ENCODE results near the gene FKBP6. TPM values are rescaled to one million over a fixed set of nuclear protein-coding genes. Genes with fewer than 3 reads are reported as not detected.
"Not testable (repeated sequence)": the region's sequence is repeated elsewhere in the genome, so short reads cannot be mapped to it uniquely, and the experiment has no call there.

Gene FKBP6
- total RNA-seq, 1 donor from 2014 or later: not detected

GRCh38 chr7:73314271-73314670, 13.7 kb upstream of the FKBP6 start:
- Histone ChIP-seq H3K27me3 (no peaks in the 10 kb centered on the region), H3K9me3 (no peaks in the 10 kb centered on the region), H3K4me1 (peaks cover 0 to under 1% of the 10 kb centered on the region in 2 donors), H3K36me3 (no peaks in the 10 kb centered on the region), H3K4me3 (no peak overlapping the region), H3K27ac (no peak overlapping the region)
- no peak for TF ChIP-seq CTCF (IDR thresholded peaks at IDR 0.05)
- DNase-seq (ENCODE audit: low spot score in 2 of 2): no peak
- intact Hi-C loops (cut with DNase I): no loop called here

GRCh38 chr7:73316521-73316920, 11.4 kb upstream of the FKBP6 start:
- no peak for DNase-seq (ENCODE audit: low spot score in 2 of 2)
- Histone ChIP-seq H3K27me3 (no peaks in the 10 kb centered on the region), H3K4me1 (no peaks in the 10 kb centered on the region), H3K4me3 (no peak overlapping the region), H3K27ac (no peak overlapping the region), H3K9me3 (no peaks in the 10 kb centered on the region), H3K36me3 (no peaks in the 10 kb centered on the region)
- TF ChIP-seq CTCF (IDR thresholded peaks at IDR 0.05): no peak
- intact Hi-C loops (cut with DNase I): no loop called here

GRCh38 chr7:73318656-73319204, 9.2 kb upstream of the FKBP6 start:
- H3K4me1 ChIP-seq; H3K36me3 ChIP-seq; H3K27ac ChIP-seq; H3K27me3 ChIP-seq; H3K4me3 ChIP-seq; DNase-seq (ENCODE audit: low spot score in 2 of 2); H3K9me3 ChIP-seq; intact Hi-C loops (cut with DNase I): not testable (repeated sequence)

GRCh38 chr7:73319541-73319940, 8.4 kb upstream of the FKBP6 start:
- H3K36me3 ChIP-seq; H3K27me3 ChIP-seq; H3K4me3 ChIP-seq; H3K27ac ChIP-seq; DNase-seq (ENCODE audit: low spot score in 2 of 2); H3K4me1 ChIP-seq; intact Hi-C loops (cut with DNase I); H3K9me3 ChIP-seq: not testable (repeated sequence)

GRCh38 chr7:73320009-73320408, 8.0 kb upstream of the FKBP6 start:
- H3K9me3 ChIP-seq; H3K36me3 ChIP-seq; H3K4me3 ChIP-seq; H3K4me1 ChIP-seq; intact Hi-C loops (cut with DNase I); DNase-seq (ENCODE audit: low spot score in 2 of 2); H3K27me3 ChIP-seq; H3K27ac ChIP-seq: not testable (repeated sequence)

GRCh38 chr7:73323434-73324080, 4.4 kb upstream of the FKBP6 start:
- DNase-seq (ENCODE audit: low spot score in 2 of 2); H3K36me3 ChIP-seq; H3K9me3 ChIP-seq; intact Hi-C loops (cut with DNase I); H3K27me3 ChIP-seq; H3K4me1 ChIP-seq; H3K27ac ChIP-seq: not testable (repeated sequence)
- peak overlapping the region in 1 of 2 donors; percentile 6 for H3K4me3 ChIP-seq

- H3K27ac ChIP-seq; H3K36me3 ChIP-seq; DNase-seq (ENCODE audit: low spot score in 2 of 2); intact Hi-C loops (cut with DNase I); H3K4me1 ChIP-seq; H3K9me3 ChIP-seq; H3K27me3 ChIP-seq: not testable (repeated sequence)
- H3K4me3 ChIP-seq: peak overlapping the region; percentile 6 to 22
- TF ChIP-seq CTCF (IDR thresholded peaks at IDR 0.05): peak in 1 of 3 experiments; percentile 33
Measured at GRCh38 chr7:73324081-73324845, 3.7 kb upstream of the FKBP6 start.

GRCh38 chr7:73325424-73325823, 2.5 kb upstream of the FKBP6 start:
- H3K27me3 ChIP-seq; H3K27ac ChIP-seq; intact Hi-C loops (cut with DNase I); H3K9me3 ChIP-seq; H3K36me3 ChIP-seq; H3K4me1 ChIP-seq; DNase-seq (ENCODE audit: low spot score in 2 of 2); H3K4me3 ChIP-seq: not testable (repeated sequence)

GRCh38 chr7:73327449-73327848, 512 bp upstream of the FKBP6 start:
- H3K27me3 ChIP-seq; DNase-seq (ENCODE audit: low spot score in 2 of 2); H3K9me3 ChIP-seq; H3K4me3 ChIP-seq; H3K36me3 ChIP-seq; H3K4me1 ChIP-seq; H3K27ac ChIP-seq; intact Hi-C loops (cut with DNase I): not testable (repeated sequence)
